ENCODE measurements around the gene GABRA4. TPM values are rescaled to one million over a fixed set of nuclear protein-coding genes. Genes with fewer than 3 reads are reported as not detected.

Gene GABRA4
- total and polyA plus RNA-seq, 4 donors: 0.19 to 0.72 (median 0.66) TPM; not detected in 1

- WGBS, 2 donors: 42 to 58% methylated on average over 1 of the region's 1 CpG
- Histone ChIP-seq H3K27ac (ENCODE audit: low read depth in 1 of 2, low read length in 2 of 2) (no peak overlapping the region), H3K4me1 (ENCODE audit: control insufficient read depth in 1 of 2, insufficient read depth in 2 of 2, low read length in 2 of 2) (peaks cover 0 to 3% of the 10 kb centered on the region in 2 donors), H3K9me3 (ENCODE audit: control insufficient read depth, low read length) (no peaks in the 10 kb centered on the region), H3K36me3 (ENCODE audit: control insufficient read depth in 1 of 2, insufficient read depth in 2 of 2, low read length in 1 of 2) (no peaks in the 10 kb centered on the region), H3K27me3 (ENCODE audit: control insufficient read depth in 1 of 2, insufficient read depth in 2 of 2, low read length in 1 of 2) (no peaks in the 10 kb centered on the region), H3K4me3 (ENCODE audit: low read length in 2 of 2) (no peak overlapping the region)
- intact Hi-C loops (cut with DNase I): no loop called here
- ATAC-seq (ENCODE audit: low FRiP score) (no peak), DNase-seq (no peak)
Observed at GRCh38 chr4:46949822-46950221, 43.6 kb downstream of the GABRA4 start.

- ATAC-seq (ENCODE audit: low FRiP score): no peak
- 40 to 42% methylated on average over 2 of the region's 2 CpGs for WGBS, 2 donors
- H3K9me3 ChIP-seq (ENCODE audit: control insufficient read depth, low read length): no peaks in the 10 kb centered on the region
- intact Hi-C loops (cut with DNase I): no loop called here
- no peak for DNase-seq
- no peaks in the 10 kb centered on the region for H3K36me3 ChIP-seq (ENCODE audit: control insufficient read depth in 1 of 2, insufficient read depth in 2 of 2, low read length in 1 of 2)
- H3K4me3 ChIP-seq (ENCODE audit: low read length in 2 of 2): no peak overlapping the region
- peaks cover 0 to 3% of the 10 kb centered on the region in 2 donors for H3K4me1 ChIP-seq (ENCODE audit: control insufficient read depth in 1 of 2, insufficient read depth in 2 of 2, low read length in 2 of 2)
- no peak overlapping the region for H3K27ac ChIP-seq (ENCODE audit: low read depth in 1 of 2, low read length in 2 of 2)
- H3K27me3 ChIP-seq (ENCODE audit: control insufficient read depth in 1 of 2, insufficient read depth in 2 of 2, low read length in 1 of 2): no peaks in the 10 kb centered on the region
Observed at GRCh38 chr4:46947541-46947940, 45.8 kb downstream of the GABRA4 start.

GRCh38 chr4:46946919-46947536 lies 46.4 kb downstream of the GABRA4 start:
- Histone ChIP-seq H3K4me3 (ENCODE audit: low read length in 2 of 2) (no peak overlapping the region), H3K9me3 (ENCODE audit: control insufficient read depth, low read length) (no peaks in the 10 kb centered on the region), H3K36me3 (ENCODE audit: control insufficient read depth in 1 of 2, insufficient read depth in 2 of 2, low read length in 1 of 2) (no peaks in the 10 kb centered on the region), H3K27ac (ENCODE audit: low read depth in 1 of 2, low read length in 2 of 2) (no peak overlapping the region), H3K4me1 (ENCODE audit: control insufficient read depth in 1 of 2, insufficient read depth in 2 of 2, low read length in 2 of 2) (peaks cover 0 to 3% of the 10 kb centered on the region in 2 donors), H3K27me3 (ENCODE audit: control insufficient read depth in 1 of 2, insufficient read depth in 2 of 2, low read length in 1 of 2) (no peaks in the 10 kb centered on the region)
- intact Hi-C loops (cut with DNase I): no loop called here
- ATAC-seq (ENCODE audit: low FRiP score) (no peak), DNase-seq (no peak)
- 10 to 12% methylated on average over 6 of the region's 6 CpGs for WGBS, 2 donors

- no peaks in the 10 kb centered on the region for H3K9me3 ChIP-seq (ENCODE audit: control insufficient read depth, low read length)
- no peaks in the 10 kb centered on the region for H3K27me3 ChIP-seq (ENCODE audit: control insufficient read depth in 1 of 2, insufficient read depth in 2 of 2, low read length in 1 of 2)
- no peak overlapping the region for H3K27ac ChIP-seq (ENCODE audit: low read depth in 1 of 2, low read length in 2 of 2)
- DNase-seq: no peak
- ATAC-seq (ENCODE audit: low FRiP score): no peak
- intact Hi-C loops (cut with DNase I): no loop called here
- peaks cover 0 to 3% of the 10 kb centered on the region in 2 donors for H3K4me1 ChIP-seq (ENCODE audit: control insufficient read depth in 1 of 2, insufficient read depth in 2 of 2, low read length in 2 of 2)
- no peak overlapping the region for H3K4me3 ChIP-seq (ENCODE audit: low read length in 2 of 2)
- no peaks in the 10 kb centered on the region for H3K36me3 ChIP-seq (ENCODE audit: control insufficient read depth in 1 of 2, insufficient read depth in 2 of 2, low read length in 1 of 2)
Observed at GRCh38 chr4:46945062-46945461, 48.3 kb downstream of the GABRA4 start.

- Histone ChIP-seq H3K27ac (ENCODE audit: low read depth in 1 of 2, low read length in 2 of 2) (no peak overlapping the region), H3K4me3 (ENCODE audit: low read length in 2 of 2) (no peak overlapping the region), H3K27me3 (ENCODE audit: control insufficient read depth in 1 of 2, insufficient read depth in 2 of 2, low read length in 1 of 2) (no peaks in the 10 kb centered on the region), H3K36me3 (ENCODE audit: control insufficient read depth in 1 of 2, insufficient read depth in 2 of 2, low read length in 1 of 2) (no peaks in the 10 kb centered on the region), H3K4me1 (ENCODE audit: control insufficient read depth in 1 of 2, insufficient read depth in 2 of 2, low read length in 2 of 2) (peaks cover 0 to 3% of the 10 kb centered on the region in 2 donors), H3K9me3 (ENCODE audit: control insufficient read depth, low read length) (no peaks in the 10 kb centered on the region)
- ATAC-seq (ENCODE audit: low FRiP score): no peak
- 93% methylated on average over 1 of the region's 1 CpG for WGBS, 2 donors
- DNase-seq: no peak
- intact Hi-C loops (cut with DNase I): no loop called here
Observed at GRCh38 chr4:46944345-46944744, 49.0 kb downstream of the GABRA4 start.

GRCh38 chr4:46937493-46937892 lies 55.9 kb downstream of the GABRA4 start:
- intact Hi-C loops (cut with DNase I): loop anchor here (10.0 kb wide), 3 partner anchors 97 to 187 kb away; partner anchors contain the start of gene GABRB1 (in 1 of the 2)
- H3K4me1 ChIP-seq (ENCODE audit: control insufficient read depth in 1 of 2, insufficient read depth in 2 of 2, low read length in 2 of 2): no peaks in the 10 kb centered on the region

GRCh38 chr4:46934726-46935125 lies 58.7 kb downstream of the GABRA4 start:
- DNase-seq (no peak), ATAC-seq (ENCODE audit: low FRiP score) (no peak)
- intact Hi-C loops (cut with DNase I): loop anchor here (10.0 kb wide), 3 partner anchors 100 to 190 kb away; partner anchors contain the start of gene GABRB1 (in 1 of the 2)
- Histone ChIP-seq H3K27ac (ENCODE audit: low read depth in 1 of 2, low read length in 2 of 2) (no peak overlapping the region), H3K4me1 (ENCODE audit: control insufficient read depth in 1 of 2, insufficient read depth in 2 of 2, low read length in 2 of 2) (no peaks in the 10 kb centered on the region), H3K9me3 (ENCODE audit: control insufficient read depth, low read length) (no peaks in the 10 kb centered on the region), H3K36me3 (ENCODE audit: control insufficient read depth in 1 of 2, insufficient read depth in 2 of 2, low read length in 1 of 2) (no peaks in the 10 kb centered on the region), H3K4me3 (ENCODE audit: low read length in 2 of 2) (no peak overlapping the region), H3K27me3 (ENCODE audit: control insufficient read depth in 1 of 2, insufficient read depth in 2 of 2, low read length in 1 of 2) (no peaks in the 10 kb centered on the region)
- WGBS, 2 donors: 76% methylated on average over 2 of the region's 2 CpGs

More at GRCh38 chr4:46937493-46937892, 55.9 kb downstream of the GABRA4 start:
- 51 to 56% methylated on average over 1 of the region's 1 CpG for WGBS, 2 donors
- DNase-seq: no peak
- Histone ChIP-seq H3K4me3 (ENCODE audit: low read length in 2 of 2) (no peak overlapping the region), H3K36me3 (ENCODE audit: control insufficient read depth in 1 of 2, insufficient read depth in 2 of 2, low read length in 1 of 2) (no peaks in the 10 kb centered on the region), H3K27ac (ENCODE audit: low read depth in 1 of 2, low read length in 2 of 2) (no peak overlapping the region), H3K27me3 (ENCODE audit: control insufficient read depth in 1 of 2, insufficient read depth in 2 of 2, low read length in 1 of 2) (no peaks in the 10 kb centered on the region), H3K9me3 (ENCODE audit: control insufficient read depth, low read length) (no peaks in the 10 kb centered on the region)
- ATAC-seq (ENCODE audit: low FRiP score): no peak

- Histone ChIP-seq H3K4me3 (ENCODE audit: low read length in 2 of 2) (no peak overlapping the region), H3K27ac (ENCODE audit: low read depth in 1 of 2, low read length in 2 of 2) (peak overlapping the region in 1 of 2 donors; percentile 14), H3K27me3 (ENCODE audit: control insufficient read depth in 1 of 2, insufficient read depth in 2 of 2, low read length in 1 of 2) (no peaks in the 10 kb centered on the region), H3K36me3 (ENCODE audit: control insufficient read depth in 1 of 2, insufficient read depth in 2 of 2, low read length in 1 of 2) (no peaks in the 10 kb centered on the region), H3K9me3 (ENCODE audit: control insufficient read depth, low read length) (no peaks in the 10 kb centered on the region), H3K4me1 (ENCODE audit: control insufficient read depth in 1 of 2, insufficient read depth in 2 of 2, low read length in 2 of 2) (no peaks in the 10 kb centered on the region)
- intact Hi-C loops (cut with DNase I): loop anchor here (10.0 kb wide), 3 partner anchors 101 to 191 kb away; partner anchors contain the start of gene GABRB1 (in 1 of the 2)
- ATAC-seq (ENCODE audit: low FRiP score): no peak
- 71 to 75% methylated on average over 3 of the region's 3 CpGs for WGBS, 2 donors
- DNase-seq: no peak
Observed at GRCh38 chr4:46933686-46934085, 59.7 kb downstream of the GABRA4 start.

GRCh38 chr4:46931981-46932380 lies 61.4 kb downstream of the GABRA4 start:
- 14 to 17% methylated on average over 3 of the region's 3 CpGs for WGBS, 2 donors
- Histone ChIP-seq H3K27ac (ENCODE audit: low read depth in 1 of 2, low read length in 2 of 2) (no peak overlapping the region), H3K9me3 (ENCODE audit: control insufficient read depth, low read length) (no peaks in the 10 kb centered on the region), H3K27me3 (ENCODE audit: control insufficient read depth in 1 of 2, insufficient read depth in 2 of 2, low read length in 1 of 2) (no peaks in the 10 kb centered on the region), H3K4me1 (ENCODE audit: control insufficient read depth in 1 of 2, insufficient read depth in 2 of 2, low read length in 2 of 2) (no peaks in the 10 kb centered on the region), H3K4me3 (ENCODE audit: low read length in 2 of 2) (no peak overlapping the region), H3K36me3 (ENCODE audit: control insufficient read depth in 1 of 2, insufficient read depth in 2 of 2, low read length in 1 of 2) (no peaks in the 10 kb centered on the region)
- ATAC-seq (ENCODE audit: low FRiP score): peak; percentile 46
- peak in 1 of 2 donors; percentile 38 for DNase-seq
- intact Hi-C loops (cut with DNase I): loop anchor here (10.0 kb wide), 3 partner anchors 103 to 193 kb away; partner anchors contain the start of gene GABRB1 (in 1 of the 2)
